ENCODE data around the gene CCNF.

DNA sequence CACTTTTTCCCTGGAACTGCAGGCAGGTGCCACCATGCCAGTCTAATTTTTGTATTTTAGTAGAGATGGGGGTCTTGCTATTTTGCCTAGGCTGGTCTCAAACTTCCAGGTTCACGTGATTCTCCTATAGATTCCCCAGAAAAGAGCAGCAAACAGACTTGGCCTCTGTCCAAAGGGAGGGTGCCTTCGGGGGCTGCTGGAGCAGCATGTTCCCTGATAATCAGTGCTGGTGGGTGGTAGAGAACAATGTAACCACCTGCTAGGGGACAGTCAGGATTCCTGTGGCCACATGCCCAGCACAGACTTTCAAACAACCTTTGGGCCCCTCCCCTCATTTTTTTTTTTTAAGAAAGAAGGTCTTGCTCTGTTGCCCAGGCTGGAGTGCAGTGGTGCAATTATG is 14.2 kb upstream of the CCNF start:
- TF ChIP-seq ZNF274 (IDR thresholded peaks at IDR 0.05; ENCODE audit: low read depth, low read length) (no peak), YY1 (IDR thresholded peaks at IDR 0.05; ENCODE audit: insufficient read depth, insufficient read length) (no peak)

All from NT2/D1 (cell line).